ENCODE data around the gene TOMT.

DNA sequence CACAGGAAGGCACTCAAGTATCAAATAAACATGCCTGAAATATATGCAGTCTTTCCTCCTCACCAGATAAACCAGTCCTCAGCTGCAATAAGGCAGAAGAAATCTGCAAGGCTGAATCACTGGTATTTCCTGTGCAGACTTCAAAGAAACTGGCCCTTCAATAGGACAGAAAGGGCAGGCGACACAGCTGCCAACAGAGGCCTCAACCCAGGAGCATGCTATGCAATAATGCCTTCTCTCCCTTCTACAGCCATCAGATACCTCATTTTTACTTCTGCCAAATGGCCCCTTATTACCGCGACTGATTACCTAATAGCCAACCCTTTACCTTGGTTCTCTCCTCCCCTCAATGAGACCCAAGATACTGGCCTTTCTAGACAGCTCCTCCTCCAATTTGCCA, 33.4 kb upstream of the TOMT start:
- TF ChIP-seq, protein P1, sequence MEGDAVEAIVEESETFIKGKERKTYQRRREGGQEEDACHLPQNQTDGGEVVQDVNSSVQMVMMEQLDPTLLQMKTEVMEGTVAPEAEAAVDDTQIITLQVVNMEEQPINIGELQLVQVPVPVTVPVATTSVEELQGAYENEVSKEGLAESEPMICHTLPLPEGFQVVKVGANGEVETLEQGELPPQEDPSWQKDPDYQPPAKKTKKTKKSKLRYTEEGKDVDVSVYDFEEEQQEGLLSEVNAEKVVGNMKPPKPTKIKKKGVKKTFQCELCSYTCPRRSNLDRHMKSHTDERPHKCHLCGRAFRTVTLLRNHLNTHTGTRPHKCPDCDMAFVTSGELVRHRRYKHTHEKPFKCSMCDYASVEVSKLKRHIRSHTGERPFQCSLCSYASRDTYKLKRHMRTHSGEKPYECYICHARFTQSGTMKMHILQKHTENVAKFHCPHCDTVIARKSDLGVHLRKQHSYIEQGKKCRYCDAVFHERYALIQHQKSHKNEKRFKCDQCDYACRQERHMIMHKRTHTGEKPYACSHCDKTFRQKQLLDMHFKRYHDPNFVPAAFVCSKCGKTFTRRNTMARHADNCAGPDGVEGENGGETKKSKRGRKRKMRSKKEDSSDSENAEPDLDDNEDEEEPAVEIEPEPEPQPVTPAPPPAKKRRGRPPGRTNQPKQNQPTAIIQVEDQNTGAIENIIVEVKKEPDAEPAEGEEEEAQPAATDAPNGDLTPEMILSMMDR (IDR thresholded peaks at IDR 0.05; ENCODE audit: insufficient read depth, low read depth, low read length), result no peak
- TF ChIP-seq EZH2 (IDR thresholded peaks at IDR 0.05; ENCODE audit: insufficient read depth, low read length), result no peak

All from astrocyte (in vitro differentiated cells and primary cell).